ENCODE measurements around the gene MRAP2.
"Not testable (repeated sequence)": the region's sequence is repeated elsewhere in the genome, so short reads cannot be mapped to it uniquely, and the experiment has no call there.

The MRAP2 gene

GRCh38 chr6:84078335-84078734 lies 44.8 kb downstream of the MRAP2 start:
- no peak for DNase-seq

- DNase-seq = no peak
Measured at GRCh38 chr6:84081222-84081621, 47.6 kb downstream of the MRAP2 start.

GRCh38 chr6:84082689-84083265 lies 49.2 kb downstream of the MRAP2 start:
- DNase-seq = no peak

GRCh38 chr6:84084705-84085104 lies 51.1 kb downstream of the MRAP2 start:
- DNase-seq = not testable (repeated sequence)

GRCh38 chr6:84086056-84086455 lies 52.5 kb downstream of the MRAP2 start:
- no peak for DNase-seq

- DNase-seq = no peak
Measured at GRCh38 chr6:84086545-84087429, 53.2 kb downstream of the MRAP2 start.

- DNase-seq = no peak
Measured at GRCh38 chr6:84089081-84089480, 55.5 kb downstream of the MRAP2 start.

GRCh38 chr6:84089552-84089951 lies 56.0 kb downstream of the MRAP2 start:
- no peak for DNase-seq

- no peak for DNase-seq
Measured at GRCh38 chr6:84093441-84094435, 60.2 kb downstream of the MRAP2 start.

GRCh38 chr6:84095156-84095555 lies 61.6 kb downstream of the MRAP2 start:
- no peak for DNase-seq

- DNase-seq = no peak
Measured at GRCh38 chr6:84103029-84103428, 69.5 kb downstream of the MRAP2 start.

GRCh38 chr6:84105215-84105924 lies 71.8 kb downstream of the MRAP2 start:
- not testable (repeated sequence) for DNase-seq

- no peak for DNase-seq
Measured at GRCh38 chr6:84107495-84107894, 73.9 kb downstream of the MRAP2 start.

GRCh38 chr6:84111351-84111750 lies 77.8 kb downstream of the MRAP2 start:
- DNase-seq = not testable (repeated sequence)

- not testable (repeated sequence) for DNase-seq
Measured at GRCh38 chr6:84114933-84115594, 81.5 kb downstream of the MRAP2 start.

- no peak for DNase-seq
Measured at GRCh38 chr6:84118191-84118590, 84.6 kb downstream of the MRAP2 start.

- DNase-seq = no peak
Measured at GRCh38 chr6:84119277-84119676, 85.7 kb downstream of the MRAP2 start.

GRCh38 chr6:84123186-84123585 lies 89.6 kb downstream of the MRAP2 start:
- no peak for DNase-seq

GRCh38 chr6:84129588-84129987 lies 96.0 kb downstream of the MRAP2 start:
- DNase-seq = not testable (repeated sequence)

- DNase-seq = not testable (repeated sequence)
Measured at GRCh38 chr6:84133385-84133784, 99.8 kb downstream of the MRAP2 start.

GRCh38 chr6:84135291-84135690 lies 101.7 kb downstream of the MRAP2 start:
- no peak for DNase-seq
